Stimulated activated CD4-positive, alpha-beta T cell treated with anti-CD3 and anti-CD28 coated beads, Interleukin-4, amount 100 ng/mL, for 24 hours (primary cell): ENCODE results near the gene DOP1A.

Source experiments
- DNase-seq: peaks from one replicate; pipeline ENCODE4 v3.0.0-alpha.2; 2020

The DOP1A gene, protein sequence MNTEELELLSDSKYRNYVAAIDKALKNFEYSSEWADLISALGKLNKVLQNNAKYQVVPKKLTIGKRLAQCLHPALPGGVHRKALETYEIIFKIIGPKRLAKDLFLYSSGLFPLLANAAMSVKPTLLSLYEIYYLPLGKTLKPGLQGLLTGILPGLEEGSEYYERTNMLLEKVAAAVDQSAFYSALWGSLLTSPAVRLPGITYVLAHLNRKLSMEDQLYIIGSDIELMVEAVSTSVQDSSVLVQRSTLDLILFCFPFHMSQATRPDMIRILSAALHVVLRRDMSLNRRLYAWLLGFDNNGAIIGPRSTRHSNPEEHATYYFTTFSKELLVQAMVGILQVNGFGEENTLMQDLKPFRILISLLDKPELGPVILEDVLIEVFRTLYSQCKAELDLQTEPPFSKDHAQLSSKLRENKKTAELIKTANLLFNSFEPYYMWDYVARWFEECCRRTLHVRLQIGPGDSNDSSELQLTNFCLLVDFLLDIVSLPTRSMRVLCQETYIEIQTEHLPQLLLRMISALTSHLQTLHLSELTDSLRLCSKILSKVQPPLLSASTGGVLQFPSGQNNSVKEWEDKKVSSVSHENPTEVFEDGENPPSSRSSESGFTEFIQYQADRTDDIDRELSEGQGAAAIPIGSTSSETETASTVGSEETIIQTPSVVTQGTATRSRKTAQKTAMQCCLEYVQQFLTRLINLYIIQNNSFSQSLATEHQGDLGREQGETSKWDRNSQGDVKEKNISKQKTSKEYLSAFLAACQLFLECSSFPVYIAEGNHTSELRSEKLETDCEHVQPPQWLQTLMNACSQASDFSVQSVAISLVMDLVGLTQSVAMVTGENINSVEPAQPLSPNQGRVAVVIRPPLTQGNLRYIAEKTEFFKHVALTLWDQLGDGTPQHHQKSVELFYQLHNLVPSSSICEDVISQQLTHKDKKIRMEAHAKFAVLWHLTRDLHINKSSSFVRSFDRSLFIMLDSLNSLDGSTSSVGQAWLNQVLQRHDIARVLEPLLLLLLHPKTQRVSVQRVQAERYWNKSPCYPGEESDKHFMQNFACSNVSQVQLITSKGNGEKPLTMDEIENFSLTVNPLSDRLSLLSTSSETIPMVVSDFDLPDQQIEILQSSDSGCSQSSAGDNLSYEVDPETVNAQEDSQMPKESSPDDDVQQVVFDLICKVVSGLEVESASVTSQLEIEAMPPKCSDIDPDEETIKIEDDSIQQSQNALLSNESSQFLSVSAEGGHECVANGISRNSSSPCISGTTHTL (N-terminal part only)

DNA sequence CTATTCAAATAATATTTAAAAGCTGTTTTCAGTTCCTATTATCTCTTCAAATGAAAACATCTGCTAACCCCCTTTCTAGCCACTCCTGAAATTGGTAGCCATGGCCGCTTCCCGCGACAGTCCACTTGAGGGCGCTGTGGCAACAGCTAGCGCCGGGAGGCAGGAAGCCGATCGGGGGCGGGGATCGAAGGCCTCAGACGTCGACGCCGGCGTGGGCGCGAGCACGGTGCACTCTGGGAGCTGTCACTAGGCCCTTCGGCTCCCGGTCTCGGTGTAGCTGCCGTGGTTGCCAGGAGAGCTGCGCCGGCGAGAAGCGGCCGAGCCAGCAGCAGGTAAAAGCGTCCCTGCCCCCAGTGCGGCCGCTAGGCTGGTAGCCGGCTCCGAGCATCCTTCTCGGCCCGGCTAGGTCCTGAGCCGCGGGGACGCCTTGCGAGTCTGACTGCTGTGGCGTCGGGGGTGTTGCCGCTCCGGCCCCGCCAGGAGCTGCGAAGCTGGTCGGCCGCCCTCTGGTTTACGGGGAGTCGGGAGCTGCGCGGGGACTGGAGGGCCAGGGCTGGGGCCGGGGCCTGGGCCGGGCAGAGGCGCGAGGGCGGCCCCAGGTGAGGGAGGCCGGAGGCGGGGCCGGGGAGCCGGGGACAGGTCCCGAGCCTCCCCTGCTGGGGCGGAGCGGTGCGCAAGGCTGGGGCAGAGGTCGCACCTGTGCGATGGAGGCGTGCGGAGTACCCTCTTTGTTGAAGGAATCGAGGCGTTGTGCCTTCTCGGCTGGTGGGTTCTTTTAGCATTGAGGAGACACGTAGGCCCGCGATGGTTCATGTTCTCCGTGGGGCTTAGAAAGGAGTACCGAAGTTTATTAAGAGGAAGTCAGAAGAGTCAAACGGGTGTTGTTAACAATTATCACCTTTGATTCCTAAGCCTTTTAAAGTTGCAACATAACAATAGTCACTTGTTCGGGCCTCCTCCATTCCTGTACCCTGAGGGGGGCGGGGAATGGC lies at the start of gene DOP1A:
TSS of gene DOP1A (plus strand) at position 224 of the 992 bp plus-strand sequence. CDS start 29,307 bp downstream, outside the sequence.
- DNase-seq, result peak; percentile 98

DNA sequence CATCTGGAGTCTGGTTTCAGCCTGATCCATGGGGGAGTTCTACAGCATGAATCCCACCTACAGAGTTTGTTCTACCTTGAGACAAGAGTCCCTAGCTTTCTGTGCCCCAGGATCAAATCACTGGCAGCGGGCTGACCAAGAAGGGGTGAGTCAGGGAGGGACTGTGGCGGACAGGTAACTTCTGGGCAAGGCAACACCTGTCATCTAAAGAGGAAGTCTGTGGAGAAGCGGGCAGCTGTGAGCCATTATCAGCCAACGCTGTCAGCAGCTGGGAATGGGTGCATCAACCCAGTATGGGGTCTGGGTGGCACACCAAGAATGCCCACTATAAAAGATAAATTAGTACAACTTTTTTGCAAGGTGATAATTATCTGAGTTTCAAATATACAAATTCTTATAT lies 47.7 kb upstream of the DOP1A start:
- no peak for DNase-seq

DNA sequence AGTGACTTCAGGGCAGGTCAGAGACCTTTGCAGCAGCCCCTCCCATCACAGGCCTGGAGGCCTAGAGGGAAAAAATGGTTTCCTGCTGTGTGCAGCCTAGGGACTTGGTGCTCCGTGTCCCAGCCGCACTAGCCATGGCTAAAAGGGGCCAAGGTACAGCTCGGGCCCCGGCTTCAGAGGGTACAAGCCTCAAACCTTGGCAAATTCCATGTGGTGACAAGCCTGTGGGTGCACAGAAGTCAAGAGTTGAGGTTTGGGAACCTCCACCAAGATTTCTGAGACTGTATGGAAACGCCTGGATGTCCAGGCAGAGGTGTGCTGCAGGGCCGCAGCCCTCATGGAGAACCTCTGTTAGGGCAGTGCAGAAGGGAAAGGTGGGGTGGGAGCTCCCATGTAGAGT lies 35.8 kb upstream of the DOP1A start:
- DNase-seq, result no peak

DNA sequence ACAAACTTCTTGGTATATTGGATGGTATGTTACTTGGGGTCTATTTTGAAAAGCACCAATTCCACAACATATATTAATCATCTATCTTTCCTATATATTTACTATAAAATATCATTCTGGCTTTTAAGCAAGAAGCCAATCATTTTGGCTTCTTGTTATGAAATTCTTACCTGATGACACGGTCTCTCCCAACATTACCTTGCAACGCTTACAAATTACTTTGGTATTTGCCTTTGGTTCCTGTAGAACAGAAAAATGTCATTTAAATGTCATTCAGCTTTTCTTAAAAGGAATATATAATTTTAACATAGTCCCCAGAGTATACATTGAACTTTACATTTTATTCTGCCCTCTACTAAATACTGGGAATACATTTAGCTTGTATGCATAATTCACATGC lies 29.2 kb upstream of the DOP1A start:
- no peak for DNase-seq

DNA sequence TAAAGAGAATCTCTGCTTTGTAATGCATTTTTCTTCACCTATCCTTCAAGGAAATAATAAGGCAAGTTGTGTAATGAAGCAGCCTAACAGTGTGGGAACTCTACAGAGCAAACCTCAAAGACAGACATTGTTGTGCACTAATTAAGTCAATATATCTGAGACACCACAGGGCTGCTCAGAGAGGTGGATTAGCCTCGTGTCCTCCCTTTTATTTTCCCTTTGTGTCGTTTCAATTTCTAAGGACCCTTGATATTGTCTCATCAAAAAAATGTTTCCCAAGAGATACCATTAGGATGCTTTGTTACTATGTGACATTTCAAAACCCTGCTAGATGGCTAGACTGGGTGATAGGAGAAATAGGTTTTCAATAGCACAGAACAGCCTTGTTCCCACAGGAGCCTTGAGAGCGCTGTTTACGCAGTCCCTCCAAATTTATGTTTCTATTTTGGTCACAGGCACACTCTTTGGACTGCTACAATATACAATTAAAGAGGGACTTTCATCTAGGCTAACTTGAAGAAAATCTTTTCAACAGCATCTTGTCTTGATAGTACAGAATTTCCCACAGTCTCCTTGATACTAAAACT lies 24.9 kb upstream of the DOP1A start:
- DNase-seq, result no peak

DNA sequence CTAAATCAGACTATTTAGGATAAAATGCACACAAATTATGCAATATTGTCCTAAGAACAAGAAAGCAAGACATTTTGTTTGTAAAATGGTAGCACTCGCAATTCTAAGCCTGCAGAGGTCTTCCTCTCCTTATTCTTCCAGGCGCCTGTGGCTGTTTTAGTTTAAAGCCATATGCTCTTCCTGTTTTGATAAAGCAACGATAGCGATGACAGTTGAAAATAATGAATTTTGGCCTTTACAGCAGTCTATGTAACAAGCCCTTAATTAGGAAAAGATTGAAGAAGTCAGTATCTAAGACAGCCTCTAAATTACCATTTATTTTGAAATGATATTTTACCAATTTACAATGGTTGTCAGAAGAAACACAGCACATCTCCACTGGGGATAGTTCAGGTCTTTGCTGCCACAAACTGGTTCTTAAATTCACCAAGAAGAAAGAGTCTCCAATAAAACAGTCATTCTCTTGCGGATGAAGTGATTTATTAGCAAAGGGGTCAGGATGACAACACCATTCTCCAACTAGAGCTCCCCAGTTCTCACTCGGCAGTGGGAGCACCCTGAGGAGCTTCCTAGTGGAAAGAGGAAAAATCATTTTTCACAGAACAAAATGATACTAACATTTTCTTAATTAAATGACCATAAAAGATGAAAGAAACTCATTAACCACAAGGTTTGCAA lies 23.2 kb upstream of the DOP1A start:
- DNase-seq, result no peak

DNA sequence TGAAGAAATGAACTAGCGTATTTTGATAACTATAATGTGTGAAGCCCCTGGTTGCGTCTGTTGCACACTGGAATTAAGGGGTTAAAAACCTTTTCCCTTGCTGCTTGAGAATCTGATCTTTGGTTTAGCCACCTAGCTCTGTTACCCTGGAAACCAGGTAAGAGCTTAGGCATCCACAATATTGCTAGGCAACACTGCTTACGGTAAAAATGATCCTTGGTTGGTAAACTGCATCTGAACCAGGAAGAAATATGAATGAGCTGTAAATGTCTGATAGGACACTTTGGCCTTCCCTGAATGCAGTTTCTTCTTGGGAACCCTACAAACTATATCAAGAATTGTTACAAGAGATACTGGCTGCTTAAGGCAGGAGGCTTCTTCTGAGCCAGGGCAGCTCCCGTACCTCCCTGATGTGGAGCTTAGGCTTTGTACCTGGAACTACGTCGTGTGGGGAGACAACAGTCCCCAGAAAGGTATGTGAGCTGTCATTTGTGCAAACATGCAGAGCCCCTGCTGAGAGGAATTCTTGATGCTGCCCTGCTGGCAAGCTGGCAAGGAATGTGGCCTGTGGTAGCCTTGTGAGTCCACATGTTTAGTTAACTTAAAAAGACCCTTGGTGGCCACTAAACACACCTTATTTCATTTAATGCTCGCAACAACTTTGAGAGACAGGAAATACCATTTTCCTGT lies 20.3 kb upstream of the DOP1A start:
- DNase-seq, result no peak

DNA sequence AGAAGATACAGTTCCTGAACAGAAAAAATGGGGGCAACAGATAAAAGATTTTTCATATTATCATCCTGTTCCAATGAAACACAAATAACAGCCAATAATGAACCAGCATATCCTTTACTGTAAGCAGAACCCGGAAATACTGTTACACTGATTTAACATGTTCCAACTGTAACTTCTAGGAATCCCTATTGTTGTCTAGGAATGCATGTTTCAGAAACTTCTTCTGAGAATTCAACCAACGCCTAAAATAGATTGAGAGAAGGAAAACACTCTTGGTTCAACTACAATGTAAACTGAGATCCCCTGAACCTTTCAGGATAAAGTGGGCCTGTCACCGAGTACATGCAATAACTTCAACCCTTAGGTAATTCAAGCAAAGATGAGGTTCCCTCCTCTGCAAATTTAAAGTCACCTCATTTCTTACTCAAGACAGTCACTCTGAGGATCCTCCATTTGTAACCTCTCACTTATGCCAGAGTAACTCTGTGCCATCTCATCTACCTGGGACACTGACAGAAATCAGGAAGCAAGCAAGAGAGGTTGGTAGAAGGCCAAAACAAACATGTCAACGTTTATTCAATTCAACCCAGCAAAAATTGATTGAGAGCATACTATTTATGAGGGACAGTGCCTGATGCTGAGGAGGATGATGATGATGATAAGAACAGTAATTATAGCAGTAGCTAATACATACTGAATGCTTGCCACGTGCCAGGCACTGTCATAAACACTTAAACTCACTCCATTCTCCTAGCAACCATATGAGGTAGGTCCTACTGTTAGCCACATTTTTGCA lies 15.9 kb upstream of the DOP1A start:
- DNase-seq, result no peak

DNA sequence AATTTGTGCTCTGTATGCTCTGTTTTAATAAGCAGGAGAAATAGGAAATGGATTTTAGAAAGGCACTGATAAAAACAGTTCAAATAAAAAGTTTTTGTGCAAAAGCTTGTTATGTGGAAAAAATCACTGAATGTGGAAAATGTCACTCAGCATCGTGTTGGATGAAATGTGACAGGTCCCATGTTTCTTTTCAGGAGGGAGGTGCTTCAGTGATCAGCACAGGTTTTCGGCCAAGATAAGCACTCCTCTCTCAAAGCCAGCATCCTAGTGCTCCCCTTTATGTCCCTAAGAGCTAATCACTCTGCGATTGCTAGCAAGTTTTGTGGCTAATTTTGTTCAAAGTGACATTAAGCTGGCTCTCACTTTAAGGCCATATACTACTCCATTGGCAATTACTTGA lies 13.8 kb upstream of the DOP1A start:
- no peak for DNase-seq

DNA sequence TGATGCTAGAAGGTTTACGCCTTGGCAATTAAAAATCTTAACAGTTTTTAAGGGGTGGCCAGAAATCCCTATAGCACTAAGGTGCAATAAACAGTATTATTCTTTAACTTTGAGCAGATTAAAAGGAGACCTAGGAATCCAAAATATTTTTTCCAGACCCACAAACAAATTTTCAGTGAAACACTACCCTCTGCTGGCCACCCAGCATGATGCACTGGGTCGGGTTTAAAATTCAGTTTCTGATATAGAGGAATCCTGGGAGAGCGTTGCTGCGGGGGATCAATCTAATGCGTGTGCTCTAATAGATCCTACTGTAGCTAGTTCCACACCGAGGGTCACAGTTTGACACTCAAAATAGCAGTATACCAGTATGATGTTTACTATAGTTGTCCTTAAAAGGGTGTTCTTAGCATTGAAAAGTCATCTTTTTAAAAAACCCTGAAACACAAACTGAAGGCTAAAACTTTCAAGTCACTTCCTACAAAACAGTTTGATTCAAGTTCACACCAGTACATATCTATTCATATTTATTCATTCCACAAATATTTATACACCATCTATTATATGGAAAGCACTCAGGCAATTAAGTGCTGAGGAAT lies 12.0 kb upstream of the DOP1A start:
- peak; percentile 40 for DNase-seq

DNA sequence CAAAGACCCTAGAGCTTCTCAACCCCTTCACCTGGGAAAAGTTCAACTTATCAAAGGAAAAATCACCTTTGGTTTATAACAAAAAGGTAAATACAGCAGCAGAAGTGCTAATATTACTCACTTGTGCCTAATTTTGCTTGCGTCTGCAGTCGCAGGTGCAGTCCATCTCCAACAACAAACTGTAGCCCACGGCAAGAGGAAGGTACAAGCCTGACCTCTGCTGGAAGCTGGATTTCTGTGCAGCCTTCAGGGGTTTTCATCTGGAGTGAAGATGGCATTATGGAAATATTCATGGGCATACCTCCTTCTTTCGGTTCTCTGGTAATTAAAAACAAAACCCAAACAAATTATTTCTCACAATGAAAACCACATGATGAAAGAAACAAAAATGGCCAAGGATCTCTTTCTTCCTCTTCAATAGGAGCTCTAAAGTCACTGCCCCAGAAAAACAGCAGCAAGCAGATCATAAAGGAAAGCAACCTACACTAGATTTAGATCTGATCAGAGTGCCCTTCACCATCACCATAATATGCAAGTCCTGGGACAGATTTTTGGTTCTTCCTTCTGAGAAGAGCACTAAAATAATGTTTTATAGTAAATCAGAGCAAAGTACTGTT lies 9.7 kb upstream of the DOP1A start:
- peak; percentile 6 for DNase-seq

DNA sequence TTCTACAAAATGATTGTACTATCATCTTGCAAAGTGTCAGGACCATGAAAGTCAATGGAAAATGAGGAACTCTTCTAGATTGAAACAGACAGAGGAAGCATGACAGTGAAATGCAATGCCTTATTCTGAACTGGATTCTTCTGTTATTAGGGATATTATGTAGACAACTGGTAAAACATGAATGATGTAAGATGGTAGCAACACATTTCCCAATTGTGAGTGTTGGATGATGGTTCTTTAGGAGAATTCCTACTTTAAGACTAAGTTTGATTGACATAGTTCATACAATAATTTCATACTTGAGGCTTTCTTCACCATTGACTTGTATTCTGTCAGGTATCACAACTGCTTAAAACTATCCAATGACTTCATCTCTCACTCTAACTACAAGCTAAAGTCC lies 6.3 kb upstream of the DOP1A start:
- no peak for DNase-seq

DNA sequence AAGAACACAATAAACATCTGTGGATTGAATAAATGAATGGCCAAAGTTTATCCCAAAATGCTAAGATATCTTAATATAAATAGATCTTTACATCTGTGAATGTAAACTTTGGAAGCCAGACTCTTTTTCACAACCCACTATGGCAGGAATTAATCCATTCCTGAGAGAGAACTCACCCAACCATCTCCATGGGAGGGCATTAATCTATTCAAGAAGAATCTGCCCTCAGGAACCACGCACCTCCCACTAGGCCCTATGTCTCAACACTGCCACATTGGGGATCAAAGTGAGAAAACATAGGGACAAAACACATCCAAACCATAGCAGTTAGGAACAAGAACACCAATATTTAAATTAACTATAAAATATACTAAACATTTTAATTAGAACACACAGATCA lies 5.2 kb upstream of the DOP1A start:
- DNase-seq, result no peak

DNA sequence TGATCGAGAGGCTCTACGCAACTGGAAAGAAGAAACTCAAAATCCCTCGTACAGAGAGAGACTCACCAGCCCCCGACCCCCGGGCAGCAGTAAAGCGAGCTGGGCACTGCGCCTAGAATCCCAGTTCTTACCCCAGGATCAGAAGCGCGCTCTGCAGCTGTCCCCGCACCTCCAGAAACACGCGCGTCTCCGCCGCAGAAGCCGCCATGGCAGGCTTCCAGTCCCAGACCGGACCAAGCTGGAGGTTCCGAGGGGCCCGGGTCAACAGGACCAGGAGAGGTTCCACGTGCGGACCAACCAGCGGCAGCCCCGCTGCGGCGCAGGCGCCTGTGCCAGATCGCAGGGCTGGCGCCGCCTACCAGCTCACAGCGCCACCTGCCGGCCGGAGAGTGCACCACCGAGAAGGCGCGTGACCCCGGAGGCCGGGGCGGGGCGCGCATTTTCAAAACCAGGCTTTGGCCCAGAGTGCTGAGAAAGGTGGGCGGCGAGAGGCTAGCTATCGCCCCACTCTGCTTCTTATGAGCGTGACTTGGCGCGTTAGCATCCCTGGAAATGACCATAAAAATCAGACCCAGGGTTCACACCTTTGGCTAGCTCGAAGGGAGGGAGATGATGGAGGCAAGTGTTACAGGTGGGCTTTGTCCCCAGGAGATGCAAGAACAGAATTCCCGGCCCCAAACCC lies 1.8 kb upstream of the DOP1A start, which contains the start of gene UBE3D:
TSS of gene UBE3D (minus strand) at position 331 of the 682 bp plus-strand sequence. CDS start at position 208, 123 bp downstream.
- DNase-seq, result peak; percentile 95

DNA sequence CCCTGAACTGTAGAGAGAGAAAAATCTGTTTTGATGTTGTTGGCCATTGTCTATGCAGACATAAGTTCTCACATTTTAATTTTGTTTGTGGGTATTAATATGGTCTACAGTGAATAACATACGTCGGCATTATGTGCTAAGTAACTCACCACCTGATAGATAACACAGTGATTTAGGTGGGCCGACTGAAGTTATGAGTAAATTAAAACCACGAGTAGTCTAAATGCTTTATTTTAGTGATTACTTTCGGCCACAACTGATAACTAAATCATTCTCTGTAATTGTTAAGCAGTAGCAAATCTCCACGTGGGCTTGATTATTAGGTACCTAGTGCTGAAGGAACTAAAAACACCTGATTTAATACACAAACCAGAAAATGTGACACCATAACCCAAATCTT lies 1.1 kb downstream of the DOP1A start:
- no peak for DNase-seq

DNA sequence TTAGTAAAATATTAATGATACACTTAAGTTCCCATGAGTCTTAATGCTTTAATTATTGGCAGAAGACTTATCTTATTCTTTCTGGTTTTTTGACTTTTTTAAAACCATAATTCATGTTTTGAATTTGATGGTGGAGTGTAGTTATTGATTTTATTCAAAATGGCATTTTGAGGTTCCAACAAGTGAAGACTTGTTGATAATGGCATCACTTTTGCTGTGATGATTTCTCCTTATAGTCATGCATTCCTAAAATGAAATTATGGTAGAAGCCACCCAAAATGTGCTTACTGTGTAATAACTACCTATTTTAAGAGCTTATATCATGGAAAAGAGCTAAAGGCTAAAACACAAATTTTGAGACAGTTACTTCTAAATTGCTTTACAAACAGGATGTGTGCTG lies 2.2 kb downstream of the DOP1A start:
- no peak for DNase-seq

DNA sequence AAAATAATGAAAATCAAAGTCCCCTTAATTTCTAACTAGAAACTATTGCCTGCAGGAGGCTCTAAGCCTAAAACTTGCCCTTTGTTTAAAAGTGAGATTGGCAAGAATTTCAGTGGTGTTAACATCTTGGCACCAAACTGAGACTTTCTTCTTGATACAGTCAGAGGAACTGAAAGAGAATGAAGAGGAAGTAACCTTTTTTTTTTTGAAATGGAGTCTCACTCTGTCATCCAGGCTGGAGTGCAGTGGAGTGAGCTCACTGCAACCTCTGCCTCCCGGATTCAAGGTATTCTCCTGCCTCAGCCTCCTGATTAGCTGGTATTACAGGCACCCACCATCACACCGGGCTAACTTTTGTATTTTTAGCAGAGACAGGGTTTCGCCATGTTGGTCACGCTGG lies 3.6 kb downstream of the DOP1A start:
- no peak for DNase-seq

DNA sequence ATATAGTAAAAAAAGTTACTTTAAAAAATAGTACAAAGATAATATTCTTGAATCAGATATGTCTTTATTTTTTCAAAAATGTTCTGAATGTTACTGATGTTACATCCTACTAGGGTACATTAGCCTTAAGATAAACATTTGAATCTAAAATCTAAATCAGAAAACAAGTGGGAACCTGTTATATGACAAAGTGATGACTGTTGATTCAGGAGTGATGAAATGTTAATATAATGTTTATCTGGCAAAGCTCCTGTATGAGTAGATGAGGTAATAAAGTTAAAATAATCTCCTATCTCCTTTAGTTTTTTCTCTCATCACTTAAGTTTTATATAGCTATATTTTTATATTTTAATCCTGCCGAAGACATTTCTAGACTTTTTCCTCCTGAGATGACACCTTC lies 4.2 kb downstream of the DOP1A start:
- DNase-seq, result no peak
